Mesendoderm (in vitro differentiated cells): ENCODE measurements around the gene HCRTR1.
A peak's percentile ranks its signal among the peaks of the same experiment; 100 is the strongest.

ENCODE experiments used
- DNase-seq: peaks from one replicate; pipeline ENCODE4 v3.0.0; 2013
- H2AK5ac ChIP-seq: 2 replicates; pipeline ENCODE4 v1.6.1; 2013; ENCODE audit warnings: low read length, inconsistent platforms
- H2BK120ac ChIP-seq: 2 replicates; pipeline ENCODE4 v1.6.1; 2013; ENCODE audit warnings: low read depth, mild to moderate bottlenecking, low read length, moderate library complexity, mixed read lengths
- H2BK15ac ChIP-seq: replicated peaks from 2 replicates; pipeline ENCODE4 v1.6.1; 2013; ENCODE audit warnings: low read depth, mild to moderate bottlenecking, moderate library complexity
- H2BK5ac ChIP-seq: 2 replicates; pipeline ENCODE4 v1.6.1; 2013; ENCODE audit warnings: low read length, inconsistent platforms
- H3K18ac ChIP-seq: 2 replicates; pipeline ENCODE4 v1.6.1; 2013; ENCODE audit warnings: mild to moderate bottlenecking, low read length, mixed read lengths
- H3K23ac ChIP-seq: one replicate; pipeline ENCODE4 v1.6.1; 2013; ENCODE audit warnings: low read length
- H3K27ac ChIP-seq: 2 replicates; pipeline ENCODE4 v1.5.1; 2013; ENCODE audit warnings: low read depth, mild to moderate bottlenecking, inconsistent platforms, low read length, moderate library complexity
- H3K27me3 ChIP-seq: 2 replicates; pipeline ENCODE4 v1.6.1; 2013; ENCODE audit warnings: low read length, control low read depth, mild to moderate bottlenecking, inconsistent platforms; ENCODE audit not compliant: insufficient read depth, poor library complexity
- H3K36me3 ChIP-seq: 2 replicates; pipeline ENCODE4 v1.6.1; 2013; ENCODE audit warnings: low read length, inconsistent platforms; ENCODE audit not compliant: control insufficient read depth, insufficient read depth
- H3K4ac ChIP-seq: one replicate; pipeline ENCODE4 v1.6.1; 2013; ENCODE audit warnings: low read depth, mild to moderate bottlenecking, low read length, moderate library complexity
- H3K4me1 ChIP-seq: 2 replicates; pipeline ENCODE4 v1.6.1; 2013; ENCODE audit warnings: low read depth, low read length, inconsistent platforms; ENCODE audit not compliant: control insufficient read depth
- H3K4me2 ChIP-seq: 2 replicates; pipeline ENCODE4 v1.6.1; 2013; ENCODE audit warnings: low read length
- H3K4me3 ChIP-seq: 2 replicates; pipeline ENCODE4 v1.5.1; 2013; ENCODE audit warnings: mild to moderate bottlenecking, low read length
- H3K56ac ChIP-seq: one replicate; pipeline ENCODE4 v1.6.1; 2013; ENCODE audit warnings: low read length
- H3K79me1 ChIP-seq: 2 replicates; pipeline ENCODE4 v1.6.1; 2013; ENCODE audit warnings: low read length, inconsistent platforms
- H3K79me2 ChIP-seq: 2 replicates; pipeline ENCODE4 v1.6.1; 2013; ENCODE audit warnings: mild to moderate bottlenecking, low read length; ENCODE audit not compliant: control insufficient read depth, insufficient read depth
- H3K9ac ChIP-seq: 2 replicates; pipeline ENCODE4 v1.6.1; 2013; ENCODE audit warnings: low read length, inconsistent platforms
- H4K5ac ChIP-seq: one replicate; pipeline ENCODE4 v1.6.1; 2013; ENCODE audit warnings: low read length
- H4K8ac ChIP-seq: one replicate; pipeline ENCODE4 v1.6.1; 2013; ENCODE audit warnings: low read depth, mild to moderate bottlenecking, control low read depth, low read length, moderate library complexity
- WGBS: extraction: QIAGEN DNeasy Blood & Tissue Kit; methylation state at CpG from one replicate; pipeline ENCODE4 v1.1.7; 2013; ENCODE audit warnings: low lambda C conversion rate, missing lambda C conversion rate; ENCODE audit not compliant: insufficient coverage; ENCODE audit errors: extremely low coverage; 5-methylcytosine and 5-hydroxymethylcytosine counted together

The HCRTR1 gene

GRCh38 chr1:31580513-31580870 is 37.0 kb upstream of the HCRTR1 start:
- peak overlapping the region; percentile 53 for H3K56ac ChIP-seq
- H4K8ac ChIP-seq: no peak overlapping the region
- no peak overlapping the region for H2AK5ac ChIP-seq
- H3K4ac ChIP-seq: no peak overlapping the region
- H3K36me3 ChIP-seq: no peaks in the 10 kb centered on the region
- no peak overlapping the region for H3K27ac ChIP-seq
- DNase-seq: no peak
- H2BK5ac ChIP-seq: no peak overlapping the region
- H3K23ac ChIP-seq: no peak overlapping the region
- no peak overlapping the region for H2BK120ac ChIP-seq
- no peak overlapping the region for H3K4me2 ChIP-seq
- H3K79me1 ChIP-seq: no peaks in the 10 kb centered on the region
- no peaks in the 10 kb centered on the region for H3K79me2 ChIP-seq
- H2BK15ac ChIP-seq: no peak overlapping the region
- H3K27me3 ChIP-seq: no peaks in the 10 kb centered on the region
- H3K4me3 ChIP-seq: no peak overlapping the region
- whole genome bisulfite sequencing: no CpG with 5 or more reads among the region's 5 CpGs
- H3K9ac ChIP-seq: no peak overlapping the region
- peaks cover 11% of the 10 kb centered on the region for H3K4me1 ChIP-seq
- no peak overlapping the region for H3K18ac ChIP-seq
- H4K5ac ChIP-seq: no peak overlapping the region

GRCh38 chr1:31580891-31581603 is 36.4 kb upstream of the HCRTR1 start:
- WGBS: no CpG with 5 or more reads among the region's 15 CpGs
- no peak overlapping the region for H3K56ac ChIP-seq
- H2AK5ac ChIP-seq: no peak overlapping the region
- no peak overlapping the region for H2BK5ac ChIP-seq
- no peak overlapping the region for H3K9ac ChIP-seq
- no peak for DNase-seq
- no peaks in the 10 kb centered on the region for H3K36me3 ChIP-seq
- H3K79me2 ChIP-seq: no peaks in the 10 kb centered on the region
- H3K27ac ChIP-seq: no peak overlapping the region
- H2BK15ac ChIP-seq: no peak overlapping the region
- no peak overlapping the region for H4K8ac ChIP-seq
- no peak overlapping the region for H2BK120ac ChIP-seq
- H3K4me2 ChIP-seq: no peak overlapping the region
- H3K79me1 ChIP-seq: no peaks in the 10 kb centered on the region
- peaks cover 7% of the 10 kb centered on the region for H3K4me1 ChIP-seq
- no peak overlapping the region for H4K5ac ChIP-seq
- H3K23ac ChIP-seq: no peak overlapping the region
- no peak overlapping the region for H3K4ac ChIP-seq
- no peak overlapping the region for H3K4me3 ChIP-seq
- H3K27me3 ChIP-seq: no peaks in the 10 kb centered on the region
- H3K18ac ChIP-seq: no peak overlapping the region

- DNase-seq: peak; percentile 31
- Histone ChIP-seq H4K5ac (no peak overlapping the region), H3K18ac (no peak overlapping the region), H3K79me1 (no peaks in the 10 kb centered on the region), H4K8ac (no peak overlapping the region), H3K4me1 (peaks cover 1% of the 10 kb centered on the region), H3K4me3 (no peak overlapping the region), H3K36me3 (no peaks in the 10 kb centered on the region), H3K23ac (no peak overlapping the region), H3K79me2 (no peaks in the 10 kb centered on the region), H3K4ac (no peak overlapping the region), H2BK120ac (no peak overlapping the region), H3K27me3 (no peaks in the 10 kb centered on the region), H3K56ac (peak overlapping the region; percentile 49), H2BK15ac (no peak overlapping the region), H2AK5ac (no peak overlapping the region), H2BK5ac (no peak overlapping the region), H3K9ac (no peak overlapping the region), H3K4me2 (no peak overlapping the region), H3K27ac (no peak overlapping the region)
- no CpG with 5 or more reads among the region's 12 CpGs for WGBS
These were observed 35.4 kb upstream of the HCRTR1 start for GRCh38 chr1:31581821-31582810.

GRCh38 chr1:31583082-31583994 is 34.2 kb upstream of the HCRTR1 start:
- no peak overlapping the region for H3K4me3 ChIP-seq
- no peak overlapping the region for H3K18ac ChIP-seq
- no peaks in the 10 kb centered on the region for H3K79me1 ChIP-seq
- no peak overlapping the region for H3K4ac ChIP-seq
- H3K27me3 ChIP-seq: no peaks in the 10 kb centered on the region
- H3K27ac ChIP-seq: no peak overlapping the region
- DNase-seq: no peak
- no peak overlapping the region for H3K9ac ChIP-seq
- no peak overlapping the region for H4K5ac ChIP-seq
- H3K23ac ChIP-seq: no peak overlapping the region
- H3K56ac ChIP-seq: no peak overlapping the region
- H3K36me3 ChIP-seq: no peaks in the 10 kb centered on the region
- no CpG with 5 or more reads among the region's 16 CpGs for WGBS
- H3K4me2 ChIP-seq: no peak overlapping the region
- H3K4me1 ChIP-seq: peaks cover 1% of the 10 kb centered on the region
- no peak overlapping the region for H4K8ac ChIP-seq
- H2BK120ac ChIP-seq: no peak overlapping the region
- H2AK5ac ChIP-seq: no peak overlapping the region
- no peaks in the 10 kb centered on the region for H3K79me2 ChIP-seq
- no peak overlapping the region for H2BK5ac ChIP-seq
- no peak overlapping the region for H2BK15ac ChIP-seq

- Histone ChIP-seq H4K8ac (no peak overlapping the region), H2BK5ac (no peak overlapping the region), H3K27me3 (no peaks in the 10 kb centered on the region), H3K4me2 (no peak overlapping the region), H3K79me1 (no peaks in the 10 kb centered on the region), H3K36me3 (no peaks in the 10 kb centered on the region), H3K4me3 (no peak overlapping the region), H2AK5ac (no peak overlapping the region), H4K5ac (no peak overlapping the region), H3K23ac (no peak overlapping the region), H2BK15ac (no peak overlapping the region), H2BK120ac (no peak overlapping the region), H3K9ac (no peak overlapping the region), H3K4me1 (peaks cover under 1% of the 10 kb centered on the region), H3K27ac (no peak overlapping the region), H3K18ac (no peak overlapping the region), H3K56ac (no peak overlapping the region), H3K79me2 (no peaks in the 10 kb centered on the region), H3K4ac (no peak overlapping the region)
- no peak for DNase-seq
- no CpG with 5 or more reads among the region's 13 CpGs for WGBS
These were observed 33.3 kb upstream of the HCRTR1 start for GRCh38 chr1:31583995-31584868.
